HG02623 (cell line): Measurements from ENCODE around the gene ILK.

Experiments used
- ATAC-seq: cut with Tn5 transposase; IDR thresholded peaks from one replicate; pipeline ENCODE4 v1.9.1; 2021; ENCODE audit warnings: moderate library complexity; ENCODE audit not compliant: unreplicated experiment

Gene ILK

DNA sequence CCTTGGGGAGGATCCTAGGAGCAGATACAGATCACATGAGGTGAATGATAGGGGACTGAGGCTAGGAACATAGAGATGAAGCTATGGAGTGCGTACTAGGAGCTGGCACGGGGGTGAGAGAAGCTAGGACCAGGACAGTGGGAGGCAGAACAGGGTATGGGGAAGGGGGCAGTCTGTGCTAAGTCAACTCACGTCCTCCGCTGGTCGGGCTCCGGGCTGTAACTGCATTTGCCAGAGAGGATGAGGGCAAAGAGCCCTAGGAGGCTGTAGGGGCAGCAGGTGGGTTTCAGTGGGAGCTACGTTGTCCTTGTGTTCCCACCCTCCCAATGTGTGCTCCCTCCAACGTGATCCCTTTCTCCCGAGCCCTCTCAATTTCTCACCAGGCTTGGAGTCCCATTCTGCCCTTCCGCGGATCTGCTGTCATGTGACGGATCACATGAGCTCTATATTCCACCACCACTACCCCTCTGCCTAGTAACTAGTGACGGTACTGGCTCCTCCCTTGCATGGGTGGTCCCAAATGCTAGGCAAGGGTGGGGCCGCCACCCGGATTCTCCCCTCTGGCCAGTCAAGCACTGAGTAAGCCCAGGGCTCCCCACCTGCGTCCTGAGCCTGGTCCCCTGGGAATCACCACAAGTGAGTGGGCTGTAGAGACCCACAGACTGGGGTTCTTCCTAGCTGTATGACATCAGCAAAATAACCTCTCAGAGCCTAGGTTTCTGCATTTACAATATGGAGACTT is 15.6 kb downstream of the ILK start, which contains the start of gene TPP1:
TSS of gene TPP1 (minus strand) at position 419 of the 742 bp plus-strand sequence. CDS start at position 397, 22 bp downstream.
- ATAC-seq, result peak; percentile 98

DNA sequence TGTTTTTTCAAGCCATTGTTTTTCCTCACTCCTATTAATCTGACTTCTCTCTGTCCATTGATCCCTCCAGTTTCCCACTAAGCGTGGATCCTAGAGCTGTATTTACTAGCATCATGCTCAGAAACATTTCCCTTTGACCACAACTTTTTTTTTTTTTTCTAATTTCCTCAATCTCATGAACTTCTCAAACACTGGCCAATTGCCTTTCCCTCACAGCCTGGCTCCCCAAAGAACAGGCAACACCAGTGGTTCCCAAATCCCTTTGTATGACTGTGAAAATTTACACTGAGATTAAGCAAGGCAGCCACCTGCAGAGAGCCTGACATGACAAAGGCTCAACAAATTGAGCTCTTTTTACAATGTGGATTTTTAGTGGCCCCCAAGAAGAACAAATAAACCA is 17.1 kb downstream of the ILK start:
- ATAC-seq, result no peak

DNA sequence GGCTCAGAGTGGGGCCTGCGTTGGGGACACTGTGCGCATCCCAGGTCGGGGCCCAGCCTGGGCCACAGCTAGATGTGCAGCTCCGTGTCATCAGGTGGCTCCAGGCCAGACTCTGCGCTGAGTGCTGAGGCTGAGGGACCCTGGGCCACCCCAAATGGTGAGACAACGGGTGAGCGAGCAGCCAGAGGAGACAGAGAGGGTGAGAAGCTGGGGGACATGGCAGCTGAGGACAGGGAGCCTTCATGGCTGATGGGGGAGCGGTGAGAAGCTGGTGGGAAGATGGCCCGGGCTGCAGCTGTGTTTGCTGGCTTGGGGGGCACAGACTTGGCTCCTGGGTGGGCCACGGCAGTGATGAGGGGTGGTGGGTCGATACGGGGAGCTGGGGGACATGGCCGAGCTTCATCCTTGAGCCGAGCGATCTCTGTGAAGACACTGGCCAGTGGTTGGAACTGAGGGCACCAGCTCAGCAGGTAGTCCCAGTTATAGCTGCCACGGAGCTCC is 18.2 kb downstream of the ILK start:
- no peak for ATAC-seq

DNA sequence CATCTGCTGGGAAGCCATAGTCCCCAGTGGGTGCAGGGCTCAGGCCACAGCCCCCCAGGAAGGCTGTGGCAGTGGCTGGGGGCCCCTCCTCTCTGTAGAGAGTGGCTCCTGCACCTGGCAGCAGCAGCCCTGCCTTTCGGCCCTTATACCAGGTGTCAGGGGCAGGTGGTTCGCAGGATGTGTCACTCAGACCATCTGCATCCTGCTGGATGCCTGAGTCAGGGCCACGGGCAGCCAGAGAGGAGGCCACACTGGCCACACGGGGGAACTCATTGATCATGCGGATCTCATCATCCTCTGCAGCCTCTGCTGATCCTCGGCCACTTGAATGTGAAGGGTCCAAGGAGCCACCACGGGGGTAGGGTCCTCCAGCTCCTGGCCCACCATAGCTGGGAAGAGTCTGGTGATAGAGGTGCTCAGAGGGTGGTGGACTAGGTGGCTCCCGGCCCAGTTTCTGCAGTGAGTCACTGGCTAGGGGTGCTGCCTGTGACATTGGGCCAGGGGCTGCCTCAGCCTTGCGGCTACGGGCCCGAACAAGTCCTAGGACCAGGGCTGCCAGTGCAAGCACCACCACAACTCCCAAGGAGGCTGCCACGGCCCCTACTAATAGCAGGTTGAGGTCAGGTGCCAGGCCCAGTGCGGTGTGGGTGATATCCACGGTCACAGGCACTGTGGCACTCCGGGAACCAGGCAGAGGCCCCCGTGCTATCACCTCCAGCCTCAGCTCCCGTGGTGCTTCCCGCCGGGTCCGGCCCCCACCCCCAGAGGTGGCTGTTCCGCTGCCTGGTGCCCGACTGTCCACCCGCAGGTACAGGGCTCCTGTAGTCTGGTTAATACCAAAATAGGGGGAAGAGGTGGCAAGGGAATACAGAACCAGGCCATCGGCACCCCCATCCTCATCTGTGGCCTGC is 18.9 kb downstream of the ILK start:
- no peak for ATAC-seq

DNA sequence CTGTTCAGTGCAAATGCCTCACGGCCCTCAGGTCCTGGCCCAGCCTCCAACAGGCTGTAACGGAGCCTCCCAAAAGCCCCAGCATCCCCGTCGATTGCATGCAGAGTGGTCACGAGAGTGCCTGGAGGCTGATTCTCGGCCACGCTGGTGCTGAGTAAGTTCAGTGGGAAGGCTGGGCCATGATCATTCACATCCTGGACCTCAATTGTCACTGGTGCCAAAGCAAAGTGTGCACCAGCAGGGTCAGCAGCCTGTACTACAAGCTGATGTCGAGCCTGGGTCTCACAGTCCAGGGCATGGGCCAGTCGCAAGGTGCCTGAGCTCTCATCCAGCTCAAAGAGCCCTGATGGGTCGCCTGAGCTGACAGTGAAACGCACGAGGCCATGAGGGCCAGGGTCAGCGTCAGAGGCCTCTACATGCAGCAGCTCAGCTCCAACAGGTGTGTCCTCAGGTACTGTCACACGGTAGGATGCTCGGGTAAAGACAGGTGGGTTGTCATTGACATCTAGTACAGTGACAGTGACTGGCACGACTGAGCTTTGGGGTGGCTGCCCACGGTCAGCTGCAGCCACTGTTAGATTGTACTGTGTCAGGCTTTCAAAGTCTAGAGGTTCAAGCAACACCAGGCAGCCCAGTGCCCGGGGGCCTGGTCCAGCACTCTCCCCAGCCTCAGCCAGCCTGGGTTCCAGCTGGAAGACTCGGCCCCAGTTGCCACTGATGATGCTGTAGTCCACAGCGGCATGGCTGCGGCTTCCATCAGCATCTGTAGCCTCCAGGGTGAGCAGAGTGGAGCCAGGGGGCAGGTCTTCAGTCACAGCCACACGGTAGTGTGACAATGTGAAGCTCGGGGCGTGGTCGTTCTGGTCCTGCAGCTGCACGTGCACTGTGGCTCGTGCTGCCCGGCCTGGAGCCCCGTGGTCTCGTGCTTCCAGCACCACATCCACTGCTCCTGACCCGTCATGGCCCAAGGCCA is 20.1 kb downstream of the ILK start:
- ATAC-seq, result no peak

DNA sequence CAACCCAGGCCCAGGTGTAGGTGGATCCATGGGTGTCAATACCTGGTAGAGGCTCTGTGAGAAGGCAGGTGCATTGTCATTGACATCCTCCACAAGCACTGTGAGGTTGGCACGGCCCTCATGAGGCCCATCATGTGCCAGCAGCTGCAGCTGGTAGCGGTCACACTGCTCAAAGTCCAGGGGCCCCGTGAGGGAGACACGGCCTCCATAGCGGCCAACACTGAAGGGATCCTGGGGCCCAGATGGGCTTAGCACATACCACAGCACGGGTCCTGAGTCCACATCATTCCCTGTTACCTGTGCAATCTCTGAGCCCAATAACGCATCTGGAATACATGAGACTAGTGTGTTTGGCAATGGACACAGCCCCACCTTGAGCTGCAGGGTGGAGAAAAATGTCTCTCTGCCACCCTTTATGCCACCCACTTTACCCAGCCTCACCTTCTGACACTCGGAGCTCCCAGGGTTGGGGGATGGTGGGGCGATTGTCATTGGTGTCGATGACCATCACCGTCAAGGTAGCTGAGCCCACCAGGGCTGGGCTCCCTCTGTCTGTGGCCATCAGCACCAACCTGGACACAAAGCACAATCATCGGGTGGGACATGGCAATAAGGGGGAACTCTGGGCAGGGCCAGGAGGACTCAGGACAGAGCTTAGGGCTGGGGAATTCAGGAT is 21.7 kb downstream of the ILK start:
- no peak for ATAC-seq

DNA sequence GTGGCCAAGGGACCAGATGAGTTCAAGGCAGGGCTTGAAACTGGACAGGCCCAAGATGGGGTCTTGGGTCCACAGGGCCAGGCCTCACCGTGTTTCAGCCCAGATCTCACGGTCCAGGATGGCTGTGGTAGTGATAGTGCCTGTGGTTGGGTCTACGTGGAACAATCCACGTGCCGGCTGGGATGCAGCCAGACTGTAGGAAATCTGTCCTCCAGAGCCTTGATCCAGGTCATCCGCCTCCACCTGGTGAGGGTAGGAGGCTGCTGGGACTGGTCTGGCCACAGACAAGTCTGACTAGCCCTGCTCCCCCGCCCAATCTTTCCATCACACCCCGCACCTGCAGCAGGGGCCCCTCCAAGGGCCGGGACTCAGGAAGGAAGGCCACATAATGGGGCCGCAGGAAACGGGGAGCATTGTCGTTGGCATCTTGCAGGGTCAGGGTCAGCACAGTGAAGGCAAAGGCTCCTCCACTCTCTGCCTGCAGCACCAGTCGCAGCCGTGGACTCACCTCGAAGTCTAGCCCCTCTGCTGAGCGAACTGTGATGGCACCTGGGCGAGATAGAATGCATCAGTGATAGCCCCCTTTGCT is 22.4 kb downstream of the ILK start:
- ATAC-seq, result no peak

DNA sequence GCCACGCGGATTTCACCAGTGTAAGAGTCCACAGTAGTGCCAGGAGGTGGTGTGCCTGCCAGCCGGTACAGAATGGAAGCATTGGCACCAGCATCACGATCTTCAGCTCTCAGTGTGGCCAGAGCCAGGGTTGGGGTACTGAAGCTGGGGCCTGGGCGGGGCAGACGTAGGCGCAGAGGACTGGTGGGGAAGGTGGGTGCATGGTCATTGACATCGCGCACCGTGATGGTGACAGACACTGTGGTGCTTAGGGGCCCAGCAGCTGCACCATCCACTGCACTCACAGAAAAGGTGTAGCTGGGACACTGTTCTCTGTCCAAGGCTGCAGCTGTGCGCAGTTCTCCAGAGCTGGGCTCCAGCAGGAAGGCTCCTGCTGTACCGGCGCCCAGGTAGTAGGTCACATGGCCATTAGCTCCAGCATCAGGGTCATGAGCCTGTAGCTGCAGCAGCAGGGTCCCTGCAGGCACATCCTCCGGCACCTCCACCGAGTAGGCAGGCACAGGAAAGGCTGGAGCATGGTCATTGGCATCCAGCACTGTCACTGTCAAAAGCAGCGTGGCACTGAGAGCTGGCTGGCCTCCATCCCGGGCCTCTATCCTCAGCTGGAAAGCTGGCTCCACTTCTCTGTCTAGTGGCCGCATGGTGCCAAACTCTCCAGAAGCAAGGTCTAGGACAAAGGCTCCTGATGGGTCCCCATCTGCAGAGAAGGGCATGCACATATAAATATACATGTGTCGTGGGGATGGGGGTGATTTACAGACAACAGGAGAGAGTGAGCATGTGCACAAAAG is 23.6 kb downstream of the ILK start:
- no peak for ATAC-seq

DNA sequence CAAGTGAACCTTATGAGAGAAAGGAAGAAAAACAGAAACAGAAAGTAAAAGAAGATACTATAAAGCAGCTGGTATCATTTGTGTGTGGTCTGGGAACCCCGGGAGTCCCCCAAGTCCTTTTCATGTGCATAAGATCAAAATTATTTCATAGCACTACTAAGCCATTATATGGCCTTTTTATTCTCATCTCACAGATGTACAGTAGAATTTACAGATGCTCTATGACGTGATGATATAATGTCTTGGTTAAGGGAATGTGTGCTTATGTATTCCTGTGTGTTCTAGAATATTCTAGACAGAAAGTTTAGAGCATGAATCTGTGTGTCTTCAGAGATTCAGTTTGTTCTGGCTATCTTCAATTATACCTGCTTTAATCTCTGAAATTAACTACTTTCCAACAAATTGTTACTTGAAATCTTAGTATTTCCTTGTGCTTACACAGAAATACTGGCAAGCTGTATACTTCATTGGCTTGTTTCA is 24.2 kb downstream of the ILK start:
- ATAC-seq, result peak; percentile 75

DNA sequence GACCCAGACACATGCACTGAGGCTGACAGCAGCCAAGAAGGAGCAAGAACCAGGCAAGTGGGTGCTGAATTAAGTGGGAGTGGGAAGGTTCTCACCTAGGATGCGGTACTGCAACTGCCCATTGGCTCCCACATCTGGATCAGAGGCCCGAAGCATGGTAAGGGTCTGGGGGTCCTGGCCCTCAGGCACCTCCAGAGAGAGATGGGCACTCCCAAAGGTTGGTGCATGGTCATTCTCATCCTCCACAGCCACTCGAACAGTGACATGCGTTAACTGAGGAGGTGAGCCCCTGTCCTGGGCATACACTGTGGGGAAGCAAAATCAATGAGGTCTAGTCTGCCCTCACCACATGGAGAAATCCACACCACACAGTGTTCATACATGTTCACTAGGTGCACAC is 25.0 kb downstream of the ILK start:
- no peak for ATAC-seq

DNA sequence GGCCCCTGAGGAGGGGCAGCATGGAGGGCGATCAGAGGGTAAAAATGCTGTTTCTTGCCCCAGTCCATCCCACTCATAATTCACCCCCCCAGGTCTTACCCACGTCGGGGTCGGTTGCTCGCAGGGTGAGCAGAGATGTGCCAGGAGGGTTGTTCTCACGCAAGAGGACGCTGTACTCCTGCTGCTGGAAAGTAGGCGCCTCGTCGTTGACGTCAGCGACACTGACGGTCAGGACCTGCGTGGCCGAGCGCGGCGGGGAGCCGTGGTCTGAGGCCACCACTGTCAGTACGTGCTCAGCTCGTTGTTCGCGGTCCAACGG is 26.0 kb downstream of the ILK start:
- ATAC-seq, result no peak

DNA sequence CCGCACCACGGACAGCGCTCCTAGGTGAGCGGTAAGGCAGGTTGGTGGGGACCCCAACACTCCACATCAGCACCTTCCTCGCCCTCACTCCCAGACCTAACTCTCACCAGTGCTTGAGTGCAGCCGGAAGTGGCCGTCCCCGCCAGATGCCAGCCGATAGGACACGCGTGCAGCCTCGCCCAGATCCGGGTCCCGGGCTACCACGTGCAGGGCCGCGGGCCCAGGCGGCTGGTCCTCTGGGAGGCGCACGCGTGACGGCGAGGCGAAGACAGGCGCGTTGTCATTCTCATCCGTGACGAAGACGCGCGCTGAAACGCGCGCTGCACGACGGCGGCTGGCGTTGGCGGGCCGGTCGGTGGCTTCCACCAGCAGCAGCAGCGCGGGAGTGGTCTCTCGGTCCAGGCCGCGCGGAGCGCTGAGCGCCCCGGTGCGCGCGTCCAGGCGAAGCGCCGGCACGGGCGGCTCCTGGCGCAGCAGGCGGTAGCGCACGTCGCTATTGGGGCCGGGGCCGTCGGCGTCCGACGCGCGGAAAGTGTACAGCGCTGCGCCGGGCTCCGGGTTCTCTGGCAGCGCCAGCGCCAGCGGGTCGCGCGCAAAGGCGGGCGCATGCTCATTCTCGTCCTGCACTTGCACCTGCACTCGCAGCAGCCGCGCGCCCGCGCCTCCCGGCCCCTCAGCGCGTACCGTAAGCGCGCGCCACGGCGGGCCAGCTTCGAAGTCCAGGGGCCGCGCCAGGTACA is 26.5 kb downstream of the ILK start:
- ATAC-seq, result no peak

DNA sequence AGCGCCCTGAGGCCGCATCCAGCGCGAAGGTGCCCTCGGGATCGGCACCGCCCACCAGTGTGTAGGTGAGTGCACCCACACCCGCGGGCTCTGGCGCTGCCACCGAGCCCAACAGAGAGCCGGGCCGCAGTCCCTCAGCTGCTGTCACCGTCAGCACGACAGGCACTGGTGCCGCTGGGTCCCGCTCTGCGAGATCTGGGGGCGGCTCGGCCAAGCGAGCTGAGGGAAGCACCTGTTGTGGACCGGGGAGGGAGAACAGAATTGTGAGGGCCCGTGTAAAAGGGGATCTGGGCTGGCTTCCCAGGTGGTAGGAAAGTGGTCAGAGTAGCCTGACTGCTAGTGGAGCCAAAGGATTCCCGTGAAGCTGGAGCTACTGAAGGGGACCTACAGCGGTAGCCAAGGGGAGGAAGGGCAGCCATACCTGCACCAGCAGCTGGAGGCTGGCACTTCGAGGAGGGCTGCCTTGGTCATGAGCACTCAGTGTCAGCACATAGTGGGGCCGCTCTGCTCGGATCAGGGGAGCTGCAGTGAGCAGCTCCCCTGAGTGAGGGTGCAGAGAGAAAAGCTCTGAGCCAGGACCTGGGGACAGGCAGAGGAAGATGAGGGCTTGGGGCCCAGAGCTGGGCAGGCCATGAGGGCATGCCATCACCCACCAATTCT is 27.2 kb downstream of the ILK start:
- ATAC-seq, result no peak

DNA sequence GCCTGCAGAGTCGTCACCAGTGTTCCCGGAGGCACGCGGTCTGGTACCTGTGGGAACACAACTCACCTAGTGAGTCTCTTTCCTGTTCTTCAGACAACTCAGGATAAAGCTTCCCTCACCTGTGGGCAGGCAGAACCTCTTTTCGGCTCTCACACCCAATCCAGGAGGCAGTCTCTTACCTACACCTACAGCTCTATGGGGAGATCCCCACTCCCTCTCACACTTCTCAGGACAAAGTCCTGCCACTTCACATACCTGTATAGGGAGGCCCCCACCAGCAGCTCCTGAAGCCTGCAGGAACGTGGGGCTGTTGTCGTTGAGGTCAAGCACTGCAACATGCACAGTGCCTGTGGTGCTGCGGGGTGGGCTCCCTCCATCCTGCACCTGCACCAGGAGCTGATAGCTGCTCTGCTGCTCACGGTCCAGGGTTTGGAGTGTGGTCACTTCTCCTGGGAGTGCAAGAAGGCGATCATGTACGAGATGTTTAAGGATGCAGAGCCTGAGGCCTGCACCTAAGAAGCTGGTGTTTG is 27.9 kb downstream of the ILK start:
- no peak for ATAC-seq

DNA sequence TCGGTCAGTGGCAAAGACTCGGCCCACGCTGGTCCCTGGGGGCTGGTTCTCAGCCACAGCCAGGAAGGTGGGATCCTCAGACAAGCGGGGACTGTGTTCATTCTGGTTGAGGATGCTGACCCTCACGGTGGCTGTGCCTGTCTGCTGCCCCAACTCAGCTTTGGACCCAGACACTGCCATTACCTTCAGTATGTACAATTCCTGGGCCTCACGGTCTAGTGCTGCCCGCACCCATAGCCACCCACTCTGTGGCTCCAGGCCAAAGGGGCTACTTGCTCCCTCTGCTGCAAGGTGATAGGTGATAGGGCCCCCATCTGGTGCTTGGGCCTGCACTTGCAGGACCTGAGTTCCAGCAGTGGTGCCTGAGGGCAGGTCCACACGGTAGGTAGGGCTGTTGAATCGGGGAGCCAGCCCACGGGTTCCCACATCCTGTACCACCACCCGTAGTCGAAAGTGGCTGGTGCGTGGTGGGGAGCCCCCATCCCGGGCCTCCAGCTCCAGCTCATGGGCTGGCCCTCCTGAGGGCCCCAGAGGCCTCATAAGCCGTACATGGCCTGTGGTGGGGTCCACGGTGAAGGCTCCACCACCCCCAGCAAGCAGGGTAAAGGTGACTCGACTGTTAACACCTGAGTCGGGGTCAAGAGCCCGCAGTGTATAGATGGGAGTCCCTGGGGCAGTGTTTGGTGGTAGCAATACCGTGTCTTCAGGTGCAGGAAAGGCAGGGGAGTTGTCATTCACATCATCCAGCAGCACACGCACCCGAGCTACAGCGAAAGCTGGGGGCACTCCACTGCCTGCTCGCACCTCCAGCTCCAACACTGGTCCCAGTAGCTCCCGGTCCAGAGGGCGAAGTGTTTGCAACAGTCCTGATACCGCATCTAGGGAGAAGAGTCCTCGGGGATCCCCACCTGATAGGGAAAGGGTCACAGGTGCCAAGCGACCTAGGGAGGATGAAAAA is 28.8 kb downstream of the ILK start:
- no peak for ATAC-seq
